Chondrocyte (in vitro differentiated cells): ENCODE results near the gene PPP4R2. TPM values are rescaled to one million over a fixed set of nuclear protein-coding genes. Genes with fewer than 3 reads are reported as not detected.
A peak's percentile ranks its signal among the peaks of the same experiment; 100 is the strongest.

Source experiments
- DNase-seq: peaks from one replicate; pipeline ENCODE4 v3.0.0; 2021; ENCODE audit warnings: mixed read lengths, low spot score
- H3K27ac Mint-ChIP-seq: one replicate; pipeline ENCODE4 v1.8.0; 2021; ENCODE audit warnings: mild to moderate bottlenecking, moderate library complexity, mixed read lengths; ENCODE audit not compliant: unreplicated experiment
- H3K27me3 Mint-ChIP-seq: 2 replicates; pipeline ENCODE4 v1.8.0; 2021; ENCODE audit warnings: low read depth, mixed read lengths
- H3K36me3 Mint-ChIP-seq: 2 replicates; pipeline ENCODE4 v1.8.0; 2021; ENCODE audit warnings: low read depth, mixed read lengths
- H3K4me1 Mint-ChIP-seq: 2 replicates; pipeline ENCODE4 v1.8.0; 2021; ENCODE audit warnings: low read depth, mild to moderate bottlenecking, mixed read lengths
- H3K4me3 Mint-ChIP-seq: one replicate; pipeline ENCODE4 v1.8.0; 2021; ENCODE audit warnings: mild to moderate bottlenecking, moderate library complexity, mixed read lengths; ENCODE audit not compliant: unreplicated experiment
- H3K9me3 Mint-ChIP-seq: 2 replicates; pipeline ENCODE4 v1.8.0; 2021; ENCODE audit warnings: low read depth, mixed read lengths
- CTCF ChIP-seq: fragments of 200-600 bp; sonication (generic); IDR thresholded peaks from 2 replicates; pipeline ENCODE4 v1.5.0; 2021; ENCODE audit warnings: antibody characterized with exemption, mild to moderate bottlenecking, moderate library complexity
- total RNA-seq: library from RNA; stranded (reverse); gene quantifications from 3 replicates; pipeline ENCODE4 v1.2.1, GENCODE V29; 2021

Gene PPP4R2
- total RNA-seq, 1 donor from 2014 or later, result 70.0 TPM

GRCh38 chr3:73084170-73084569 is 87.6 kb downstream of the PPP4R2 start:
- H3K4me3 Mint-ChIP-seq, result no peak overlapping the region
- H3K9me3 Mint-ChIP-seq, result no peaks in the 10 kb centered on the region
- H3K4me1 Mint-ChIP-seq, result peaks cover 4% of the 10 kb centered on the region
- H3K27ac Mint-ChIP-seq, result no peak overlapping the region
- TF ChIP-seq CTCF, result no peak
- H3K27me3 Mint-ChIP-seq, result no peaks in the 10 kb centered on the region
- peaks cover 2% of the 10 kb centered on the region for H3K36me3 Mint-ChIP-seq
- no peak for DNase-seq

GRCh38 chr3:73086071-73086494 is 89.5 kb downstream of the PPP4R2 start:
- peak; percentile 96 for TF ChIP-seq CTCF
- peaks cover 2% of the 10 kb centered on the region for H3K36me3 Mint-ChIP-seq
- no peak overlapping the region for H3K27ac Mint-ChIP-seq
- no peak for DNase-seq
- H3K9me3 Mint-ChIP-seq, result no peaks in the 10 kb centered on the region
- no peaks in the 10 kb centered on the region for H3K27me3 Mint-ChIP-seq
- H3K4me3 Mint-ChIP-seq, result no peak overlapping the region
- peaks cover 4% of the 10 kb centered on the region for H3K4me1 Mint-ChIP-seq

GRCh38 chr3:73094129-73094528 is 97.5 kb downstream of the PPP4R2 start:
- H3K27me3 Mint-ChIP-seq, result peaks cover 2% of the 10 kb centered on the region
- H3K27ac Mint-ChIP-seq, result no peak overlapping the region
- H3K36me3 Mint-ChIP-seq, result no peaks in the 10 kb centered on the region
- peak; percentile 46 for TF ChIP-seq CTCF
- H3K4me1 Mint-ChIP-seq, result peaks cover 8% of the 10 kb centered on the region
- H3K9me3 Mint-ChIP-seq, result no peaks in the 10 kb centered on the region
- DNase-seq, result no peak
- no peak overlapping the region for H3K4me3 Mint-ChIP-seq

DNA sequence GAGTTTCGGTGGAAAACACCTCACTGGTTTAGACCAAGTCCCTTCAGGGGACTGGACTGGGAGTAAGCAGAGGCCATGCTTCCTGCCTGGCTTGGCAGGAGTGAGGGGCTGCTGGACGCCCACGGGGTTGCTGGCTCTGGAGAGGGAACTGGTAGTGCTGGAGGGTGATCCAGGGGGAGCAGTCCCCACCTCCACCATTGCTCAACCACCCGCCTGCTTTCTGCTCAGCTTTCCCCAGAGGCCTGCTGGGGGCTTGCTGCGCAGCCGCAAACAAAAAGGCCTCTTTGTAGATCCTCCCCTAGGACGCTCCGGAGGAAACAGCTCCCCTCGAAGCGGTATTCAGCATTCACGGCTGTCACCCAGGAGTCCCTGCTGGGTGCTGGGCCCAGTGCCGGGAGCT is 98.3 kb downstream of the PPP4R2 start:
- peaks cover 8% of the 10 kb centered on the region for H3K4me1 Mint-ChIP-seq

GRCh38 chr3:73096169-73096568 is 99.6 kb downstream of the PPP4R2 start:
- Mint-ChIP-seq H3K4me3 (no peak overlapping the region), H3K27me3 (peaks cover 3% of the 10 kb centered on the region), H3K9me3 (no peaks in the 10 kb centered on the region), H3K36me3 (no peaks in the 10 kb centered on the region), H3K27ac (no peak overlapping the region), H3K4me1 (peaks cover 10% of the 10 kb centered on the region)
- no peak for TF ChIP-seq CTCF
- DNase-seq, result no peak

More for the DNA sequence above, 98.3 kb downstream of the PPP4R2 start:
- DNase-seq, result no peak
- Mint-ChIP-seq H3K4me3 (no peak overlapping the region), H3K9me3 (no peaks in the 10 kb centered on the region), H3K27ac (no peak overlapping the region), H3K27me3 (peaks cover 2% of the 10 kb centered on the region), H3K36me3 (no peaks in the 10 kb centered on the region)
- TF ChIP-seq CTCF, result no peak
